ENCODE results near the gene CFAP410.

GRCh38 chr21:44290327-44291077, 48.7 kb downstream of the CFAP410 start:
- TF ChIP-seq CTCF (IDR thresholded peaks at IDR 0.05) = no peak
- TF ChIP-seq POLR2A (IDR thresholded peaks at IDR 0.05) = no peak

All from breast epithelium (tissue), 3 donors.